A549 treated with CORT108297 at 1 μM for 4 hours (cell line): ENCODE results near the gene KCTD18. TPM values are rescaled to one million over a fixed set of nuclear protein-coding genes. Genes with fewer than 3 reads are reported as not detected.

Source experiments
- total RNA-seq: library from RNA; stranded (reverse); fragments of 200-300 nt; extraction: Qiagen RNA extraction; gene quantifications from 5 replicates; pipeline ENCODE4 v1.2.3, GENCODE V29; 2022

Gene KCTD18
- 8.6 to 11.0 TPM (median 9.6 TPM) in 5 replicates for total RNA-seq

DNA sequence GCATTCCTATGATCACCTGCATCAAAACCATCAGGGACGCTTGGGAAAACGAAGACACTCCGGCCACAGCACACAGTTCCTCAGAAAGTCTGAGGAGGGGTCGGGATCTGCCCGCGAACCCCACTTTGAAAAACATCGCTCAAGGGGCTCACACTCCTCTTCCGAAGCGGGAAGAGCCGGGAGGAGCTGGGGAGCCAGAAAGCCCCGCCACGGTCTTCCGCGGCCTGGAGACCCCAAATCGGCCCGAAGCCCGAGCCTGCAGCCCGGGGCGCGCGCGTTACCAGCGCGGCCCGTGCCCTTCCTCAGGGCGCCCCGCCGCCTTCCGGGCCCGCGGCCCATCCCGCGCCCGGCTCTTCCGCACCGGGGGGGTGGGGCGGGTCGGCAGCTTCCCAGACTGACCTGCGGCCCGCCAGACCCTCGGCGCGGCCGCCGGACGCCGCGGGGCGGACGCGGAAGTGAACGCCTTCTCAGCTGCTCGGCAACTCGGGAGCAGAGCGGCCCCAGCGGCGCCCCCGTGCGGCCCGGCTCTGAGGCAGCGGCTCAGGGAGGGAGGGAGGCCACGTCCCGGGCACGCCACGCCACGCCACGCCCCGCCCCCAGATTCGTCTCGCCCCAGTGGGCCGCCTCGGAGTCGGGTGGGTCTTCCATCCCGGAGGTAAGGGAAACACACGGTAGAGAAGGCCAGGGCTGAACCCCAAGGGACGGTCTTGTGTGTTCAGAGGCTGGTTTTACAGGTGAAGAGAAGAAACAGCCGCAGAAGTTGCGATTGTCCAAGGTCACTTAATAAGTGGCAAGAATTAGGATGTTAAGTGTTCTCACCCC, at the start of gene KCTD18:
Gene KCTD18, minus strand, starts transcription at position 457 of the 822 bp plus-strand sequence. CDS start 3,052 bp downstream, outside the sequence.

DNA sequence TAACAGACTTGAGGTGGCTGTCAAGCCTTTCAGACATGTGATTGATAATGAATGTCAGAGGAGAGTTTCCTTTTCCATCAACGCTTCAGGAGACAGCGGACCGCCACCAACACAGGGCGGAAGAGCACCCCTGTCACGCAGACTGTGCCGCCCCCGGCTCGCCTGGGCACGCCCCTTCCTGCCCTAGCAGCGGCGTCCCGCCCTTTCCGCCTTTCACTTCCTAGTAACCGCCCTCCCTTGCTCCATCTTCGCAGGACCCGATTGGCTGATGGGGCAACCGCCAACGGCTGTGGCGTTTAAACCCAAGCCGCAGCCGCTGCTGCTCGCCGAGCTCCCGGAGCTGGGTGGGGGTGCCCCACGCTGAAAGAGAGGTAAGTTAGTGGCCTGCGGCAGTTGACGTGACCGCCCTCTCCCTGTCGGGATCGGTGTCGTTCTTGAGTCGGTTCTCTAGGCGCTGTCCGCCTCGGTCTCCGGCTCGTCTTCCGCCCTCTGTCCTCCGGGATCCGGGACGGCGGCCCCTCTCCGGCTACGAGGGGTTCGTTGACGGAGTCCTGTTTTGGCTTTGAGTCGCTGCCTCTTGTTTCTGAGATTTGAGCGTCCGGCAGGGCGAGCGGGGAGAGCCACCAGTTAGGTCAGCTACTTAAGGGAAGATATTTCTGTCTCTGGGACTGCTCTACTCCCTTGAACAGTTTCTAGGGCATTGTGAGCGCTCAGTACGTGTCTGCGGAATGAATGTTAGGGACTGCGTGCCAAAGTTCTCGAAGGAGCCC, 16.2 kb upstream of the KCTD18 start, which contains the start of gene SGO2:
Gene SGO2, plus strand, starts transcription at position 326 of the 770 bp plus-strand sequence. CDS start 6,769 bp downstream, outside the sequence.

Other genes with a start within 250 kb of the KCTD18 start
- gene SPATS2L, start 203.4 kb downstream of the KCTD18 start, total RNA-seq = 122 to 135 TPM (median 132 TPM) in 5 replicates
- 11.9 to 16.2 TPM (median 13.7 TPM) in 5 replicates for gene SGO2, start 16.1 kb upstream of the KCTD18 start, total RNA-seq
- 2.8 to 4.2 TPM (median 3.5 TPM) in 5 replicates for gene AOX1, start 75.9 kb upstream of the KCTD18 start, total RNA-seq